Activated naive CD4-positive, alpha-beta T cell (primary cell): ENCODE results near the gene RBM7.

ENCODE experiments used
- DNase-seq, 4 experiments: peaks; one replicate each; lab custom pipeline; 2025; lab: John Stamatoyannopoulos, UW

RBM7 gene

DNA sequence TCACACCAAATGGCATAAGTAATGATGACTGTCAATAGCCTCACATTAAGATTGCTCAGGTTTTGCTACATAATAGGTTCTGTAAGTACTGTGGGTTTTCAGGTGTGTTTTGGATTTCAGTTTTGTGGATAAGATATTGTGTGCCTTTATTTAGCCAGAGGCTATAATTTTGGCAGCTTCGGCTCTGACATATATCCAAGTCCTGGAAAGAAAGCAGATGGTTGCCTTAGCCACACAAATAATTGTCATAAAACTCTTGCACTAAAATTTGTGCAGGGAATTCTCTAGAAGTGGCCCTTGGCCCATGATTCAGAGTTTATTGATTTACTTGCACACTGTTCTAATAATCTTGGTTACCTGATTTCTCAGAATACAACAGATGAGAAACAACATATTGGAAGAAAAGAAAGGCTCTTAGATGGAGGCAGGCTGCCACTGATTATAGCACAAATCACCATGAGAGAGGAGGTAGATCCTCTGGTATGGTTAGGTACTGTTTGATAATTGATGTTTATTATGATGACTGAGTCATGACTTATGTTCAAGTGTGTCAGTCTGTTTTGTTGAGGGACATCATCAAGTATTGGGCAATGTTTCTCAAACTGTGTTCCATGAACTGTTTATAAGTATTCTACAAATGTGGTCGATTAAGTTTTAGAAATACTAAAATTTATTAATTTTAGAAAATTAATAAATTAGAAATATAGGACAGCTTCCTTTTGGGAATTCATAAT, 48.5 kb downstream of the RBM7 start:
- no peak for DNase-seq

DNA sequence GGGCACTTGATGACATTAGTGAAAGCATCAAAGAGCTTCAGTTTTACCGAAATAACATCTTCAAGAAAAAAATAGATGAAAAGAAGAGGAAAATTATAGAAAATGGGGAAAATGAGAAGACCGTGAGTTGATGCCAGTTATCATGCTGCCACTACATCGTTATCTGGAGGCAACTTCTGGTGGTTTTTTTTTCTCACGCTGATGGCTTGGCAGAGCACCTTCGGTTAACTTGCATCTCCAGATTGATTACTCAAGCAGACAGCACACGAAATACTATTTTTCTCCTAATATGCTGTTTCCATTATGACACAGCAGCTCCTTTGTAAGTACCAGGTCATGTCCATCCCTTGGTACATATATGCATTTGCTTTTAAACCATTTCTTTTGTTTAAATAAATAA, 49.4 kb downstream of the RBM7 start:
- DNase-seq: no peak

DNA sequence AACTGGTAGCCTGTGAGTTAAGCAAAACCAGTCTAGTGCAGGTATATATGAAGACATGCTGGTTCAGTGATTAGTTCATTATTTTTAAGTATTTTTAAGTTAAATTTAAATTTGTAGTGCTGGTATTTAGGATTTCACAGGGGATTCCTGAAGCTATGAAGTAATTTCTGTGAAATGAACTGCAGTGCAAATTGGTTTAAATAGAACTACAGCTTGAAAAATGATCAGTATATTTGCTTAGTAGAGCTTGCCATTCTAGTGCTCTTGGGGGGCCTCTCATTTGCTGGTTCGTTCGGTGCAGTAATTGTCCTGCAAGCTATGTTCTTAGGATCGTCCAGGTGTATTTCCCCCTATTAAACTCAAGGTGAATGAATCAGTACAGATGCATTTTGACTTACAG, 51.9 kb downstream of the RBM7 start:
- DNase-seq: no peak
